ENCODE measurements around the gene TMPRSS2.

DNA sequence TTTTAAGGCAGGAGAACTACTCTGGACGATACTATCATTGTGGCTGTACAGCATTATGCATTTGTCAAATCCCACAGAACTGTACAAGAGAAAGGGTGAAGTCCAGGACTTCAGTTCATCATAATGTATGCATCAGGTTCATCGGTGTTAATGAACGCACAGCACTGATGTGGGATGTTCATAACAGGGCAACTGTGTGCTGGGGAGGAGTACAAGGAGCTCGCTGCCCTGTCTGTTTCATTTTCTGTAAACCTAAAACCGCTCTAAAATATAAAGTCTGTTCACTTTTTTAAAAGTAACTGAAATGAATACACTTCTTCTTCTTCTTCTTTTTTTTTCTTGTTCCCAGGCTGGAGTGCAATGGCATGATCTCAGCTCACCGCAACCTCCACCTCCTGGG is 25.0 kb downstream of the TMPRSS2 start:
- TF ChIP-seq, protein P1, sequence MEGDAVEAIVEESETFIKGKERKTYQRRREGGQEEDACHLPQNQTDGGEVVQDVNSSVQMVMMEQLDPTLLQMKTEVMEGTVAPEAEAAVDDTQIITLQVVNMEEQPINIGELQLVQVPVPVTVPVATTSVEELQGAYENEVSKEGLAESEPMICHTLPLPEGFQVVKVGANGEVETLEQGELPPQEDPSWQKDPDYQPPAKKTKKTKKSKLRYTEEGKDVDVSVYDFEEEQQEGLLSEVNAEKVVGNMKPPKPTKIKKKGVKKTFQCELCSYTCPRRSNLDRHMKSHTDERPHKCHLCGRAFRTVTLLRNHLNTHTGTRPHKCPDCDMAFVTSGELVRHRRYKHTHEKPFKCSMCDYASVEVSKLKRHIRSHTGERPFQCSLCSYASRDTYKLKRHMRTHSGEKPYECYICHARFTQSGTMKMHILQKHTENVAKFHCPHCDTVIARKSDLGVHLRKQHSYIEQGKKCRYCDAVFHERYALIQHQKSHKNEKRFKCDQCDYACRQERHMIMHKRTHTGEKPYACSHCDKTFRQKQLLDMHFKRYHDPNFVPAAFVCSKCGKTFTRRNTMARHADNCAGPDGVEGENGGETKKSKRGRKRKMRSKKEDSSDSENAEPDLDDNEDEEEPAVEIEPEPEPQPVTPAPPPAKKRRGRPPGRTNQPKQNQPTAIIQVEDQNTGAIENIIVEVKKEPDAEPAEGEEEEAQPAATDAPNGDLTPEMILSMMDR (IDR thresholded peaks at IDR 0.05): no peak
- no peak for TF ChIP-seq POLR2A (IDR thresholded peaks at IDR 0.05)
- no peak for TF ChIP-seq POLR2AphosphoS5 (IDR thresholded peaks at IDR 0.05)

Data from breast epithelium (tissue), 3 donors.